Body of pancreas (tissue), 4 donors: ENCODE measurements around the gene C5AR2. TPM values are rescaled to one million over a fixed set of nuclear protein-coding genes. Genes with fewer than 3 reads are reported as not detected.
A peak's percentile ranks its signal among the peaks of the same experiment; 100 is the strongest.
"Not testable (repeated sequence)": the region's sequence is repeated elsewhere in the genome, so short reads cannot be mapped to it uniquely, and the experiment has no call there.

Source experiments
- ATAC-seq: fragments of 150-250 bp; one replicate; pipeline ENCODE4 v1.9.1; 2016
- DNase-seq, 4 donors: peaks; one replicate each; pipeline ENCODE4 v3.0.0-alpha.2; 2019
- H3K27ac ChIP-seq, 4 donors: fragments of 200-600 bp; sonication (generic); 1 replicate in 3 of 4; 2 replicates in 1 of 4; pipeline versions ENCODE4 v1.5.1 to v1.6.1; 2016 to 2019; ENCODE audit warnings: mild to moderate bottlenecking in 1 of 4, mixed read lengths in 1 of 4, moderate library complexity in 1 of 4
- H3K27me3 ChIP-seq, 2 donors: fragments of 200-600 bp; sonication (generic); one replicate each; pipeline ENCODE4 v1.6.0; 2016; ENCODE audit warnings: mild to moderate bottlenecking in 1 of 2
- H3K36me3 ChIP-seq, 2 donors: fragments of 200-600 bp; sonication (generic); replicated peaks in 1 of 2; 2 replicates each; pipeline ENCODE4 v1.5.1; 2016; ENCODE audit warnings: low read depth in 2 of 2; ENCODE audit not compliant: insufficient read depth in 1 of 2
- H3K4me1 ChIP-seq: fragments of 200-600 bp; sonication (generic); one replicate; pipeline ENCODE4 v1.6.0; 2016
- H3K4me3 ChIP-seq, 2 donors: fragments of 200-600 bp; sonication (generic); 1 replicate in 1 of 2; 2 replicates in 1 of 2; pipeline ENCODE4 v1.5.1; 2016 to 2019
- H3K9me3 ChIP-seq, 3 donors: fragments of 200-600 bp; sonication (generic); 1 replicate in 2 of 3; 2 replicates in 1 of 3; pipeline ENCODE4 v1.5.1; 2016
- POLR2A ChIP-seq, 3 donors: fragments of 450-650 bp; IDR thresholded peaks; one replicate each; pipeline ENCODE4 v1.6.1; 2016; ENCODE audit warnings: antibody characterized with exemption in 3 of 3, mild to moderate bottlenecking in 2 of 3
- WGBS, 2 donors: methylation state at CpG; one replicate each; pipeline ENCODE4 v1.1.5; 2017; 5-methylcytosine and 5-hydroxymethylcytosine counted together
- intact Hi-C: fragments of 100-400 bp; cut with DNase I; formaldehyde crosslinking; loops from one replicate; pipeline ENCODE4 v1.15.1; 2023
- total RNA-seq, 2 donors: library from RNA; depleted of rRNA; stranded (reverse); fragments of >200 nt; gene quantifications; one replicate each; pipeline ENCODE4 v1.1.0, GENCODE V29; 2016
- TF ChIP-seq, protein P1 (sequence below), 7 experiments: fragments of 450-650 bp in 4 of 7; fragments of 200-600 bp in 3 of 7; sonication (generic) in 3 of 7; IDR thresholded peaks; one replicate each; pipeline ENCODE4 v1.5.1; 2016 to 2019; ENCODE audit warnings: antibody characterized with exemption in 7 of 7

C5AR2 gene
- total RNA-seq, result under 1 TPM in 1 of 2 donors, not detected in 1; 0.52 TPM

DNA sequence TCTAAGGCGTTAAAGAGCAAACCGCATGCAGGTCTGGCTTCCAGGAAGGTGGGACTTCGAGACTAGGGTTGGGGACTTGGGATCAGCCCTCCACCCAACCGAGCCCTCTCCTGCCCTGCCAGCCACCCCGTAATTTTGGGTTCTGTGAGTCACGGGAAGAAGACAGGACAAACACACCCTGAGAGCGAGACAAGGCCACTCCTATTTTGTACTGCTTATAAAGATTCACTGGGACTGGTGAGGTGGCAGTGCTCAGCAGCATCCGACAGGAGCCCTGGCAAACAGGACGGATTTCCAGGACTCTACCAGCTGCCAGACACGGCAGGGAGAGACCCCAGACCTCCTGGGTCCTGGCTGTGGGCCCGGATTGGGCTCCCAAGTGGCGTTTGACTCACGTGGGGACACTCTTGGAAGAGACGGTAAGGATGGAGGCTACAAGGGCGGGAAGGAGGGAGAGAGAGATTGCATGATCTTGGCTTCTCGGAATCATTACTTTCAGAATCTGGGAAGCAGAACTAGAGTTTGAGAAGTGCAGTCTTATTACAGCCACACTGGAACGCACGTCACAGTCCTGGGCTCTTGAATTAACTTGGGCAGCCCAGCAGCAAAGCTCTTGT is at the start of gene C5AR2:
C5AR2 (plus strand) TSS at position 245 of the 617 bp plus-strand sequence. CDS start 8,625 bp downstream, outside the sequence.
- peak within 1 kb of the TSS in 1 of 4 donors; percentile 75 for H3K27ac ChIP-seq
- no peaks in the 10 kb centered on the region for H3K9me3 ChIP-seq
- TF ChIP-seq POLR2A (IDR thresholded peaks at IDR 0.05), result no peak
- TF ChIP-seq, protein P1, sequence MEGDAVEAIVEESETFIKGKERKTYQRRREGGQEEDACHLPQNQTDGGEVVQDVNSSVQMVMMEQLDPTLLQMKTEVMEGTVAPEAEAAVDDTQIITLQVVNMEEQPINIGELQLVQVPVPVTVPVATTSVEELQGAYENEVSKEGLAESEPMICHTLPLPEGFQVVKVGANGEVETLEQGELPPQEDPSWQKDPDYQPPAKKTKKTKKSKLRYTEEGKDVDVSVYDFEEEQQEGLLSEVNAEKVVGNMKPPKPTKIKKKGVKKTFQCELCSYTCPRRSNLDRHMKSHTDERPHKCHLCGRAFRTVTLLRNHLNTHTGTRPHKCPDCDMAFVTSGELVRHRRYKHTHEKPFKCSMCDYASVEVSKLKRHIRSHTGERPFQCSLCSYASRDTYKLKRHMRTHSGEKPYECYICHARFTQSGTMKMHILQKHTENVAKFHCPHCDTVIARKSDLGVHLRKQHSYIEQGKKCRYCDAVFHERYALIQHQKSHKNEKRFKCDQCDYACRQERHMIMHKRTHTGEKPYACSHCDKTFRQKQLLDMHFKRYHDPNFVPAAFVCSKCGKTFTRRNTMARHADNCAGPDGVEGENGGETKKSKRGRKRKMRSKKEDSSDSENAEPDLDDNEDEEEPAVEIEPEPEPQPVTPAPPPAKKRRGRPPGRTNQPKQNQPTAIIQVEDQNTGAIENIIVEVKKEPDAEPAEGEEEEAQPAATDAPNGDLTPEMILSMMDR (IDR thresholded peaks at IDR 0.05), result no peak
- intact Hi-C loops, result no loop called here
- H3K4me3 ChIP-seq, result no peak within 1 kb of the TSS
- peak in 1 of 4 donors; percentile 47 for DNase-seq
- no peaks in the 10 kb centered on the region for H3K36me3 ChIP-seq
- WGBS, 2 donors, result 34 to 42% methylated on average over 16 to 18 of the region's 18 CpGs
- no peaks in the 10 kb centered on the region for H3K27me3 ChIP-seq
- ATAC-seq, result no peak
- H3K4me1 ChIP-seq, result no peaks in the 10 kb centered on the region

DNA sequence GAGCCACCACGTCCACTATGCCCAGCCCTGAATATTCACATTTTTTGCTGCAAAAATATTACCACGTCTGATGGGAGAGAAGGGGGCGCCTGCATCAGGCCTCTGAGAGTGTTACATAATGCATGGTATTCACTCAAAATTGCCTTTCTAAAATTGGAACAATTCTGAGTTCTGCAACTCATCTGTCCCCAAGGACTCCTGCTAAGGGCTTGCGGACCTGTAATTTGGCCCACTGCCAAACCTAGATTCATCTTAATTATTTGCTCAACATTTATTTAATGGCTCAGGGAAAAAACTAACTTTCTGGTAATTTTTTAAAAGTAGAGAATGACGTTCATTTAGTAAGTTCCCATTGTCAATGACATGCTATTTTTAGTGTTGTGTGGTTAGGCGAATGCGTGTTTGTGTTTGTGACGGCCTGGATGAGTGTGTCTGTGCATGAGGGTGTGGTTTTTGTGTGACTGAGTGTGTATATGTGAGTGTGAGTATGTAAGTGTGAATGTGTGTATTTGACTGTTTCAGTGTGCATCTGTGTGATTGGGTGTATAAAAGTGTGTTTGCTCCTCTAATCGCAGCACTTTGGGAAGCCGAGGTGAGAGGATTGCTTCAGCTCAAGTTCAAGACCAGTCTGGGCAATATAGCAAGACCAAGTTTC is 48.4 kb upstream of the C5AR2 start:
- TF ChIP-seq POLR2A (IDR thresholded peaks at IDR 0.05), result no peak
- TF ChIP-seq, protein P1 (IDR thresholded peaks at IDR 0.05), result no peak
- WGBS, 2 donors, result 61 to 71% methylated on average over 10 of the region's 10 CpGs

DNA sequence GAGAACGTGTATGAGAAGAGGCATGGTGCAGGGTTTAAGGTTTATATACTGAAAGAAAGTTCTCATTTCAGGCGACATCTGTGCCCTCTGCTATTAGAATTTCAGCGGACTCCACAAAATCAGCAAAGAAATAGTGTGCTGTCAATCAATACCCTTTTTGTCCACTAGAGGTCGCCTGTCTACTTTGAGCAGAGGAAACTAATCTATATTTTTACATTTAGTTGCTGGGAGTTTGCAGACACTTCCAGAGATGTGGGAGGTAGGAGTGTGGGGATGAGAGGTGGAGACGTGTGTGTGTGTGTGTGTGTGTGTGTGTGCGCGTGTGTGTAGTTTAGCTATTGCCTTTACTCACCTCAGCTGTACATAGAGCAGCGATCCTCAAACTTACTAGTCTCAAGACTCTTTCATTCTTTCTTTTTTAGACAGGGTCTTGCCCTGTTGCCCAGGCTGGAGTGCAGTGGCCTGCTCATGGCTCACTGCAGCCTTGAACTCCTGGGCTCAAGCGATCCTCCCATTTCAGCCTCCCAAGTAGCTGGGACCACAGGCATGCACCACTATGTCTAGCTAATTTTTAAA is 47.6 kb upstream of the C5AR2 start:
- intact Hi-C loops, result no loop called here

More for the DNA sequence above, 48.4 kb upstream of the C5AR2 start:
- intact Hi-C loops, result no loop called here
- no peak for ATAC-seq
- Histone ChIP-seq H3K27ac (no peak overlapping the region), H3K9me3 (no peaks in the 10 kb centered on the region), H3K36me3 (no peaks in the 10 kb centered on the region), H3K27me3 (no peaks in the 10 kb centered on the region), H3K4me1 (no peaks in the 10 kb centered on the region), H3K4me3 (no peak overlapping the region)
- no peak for DNase-seq

DNA sequence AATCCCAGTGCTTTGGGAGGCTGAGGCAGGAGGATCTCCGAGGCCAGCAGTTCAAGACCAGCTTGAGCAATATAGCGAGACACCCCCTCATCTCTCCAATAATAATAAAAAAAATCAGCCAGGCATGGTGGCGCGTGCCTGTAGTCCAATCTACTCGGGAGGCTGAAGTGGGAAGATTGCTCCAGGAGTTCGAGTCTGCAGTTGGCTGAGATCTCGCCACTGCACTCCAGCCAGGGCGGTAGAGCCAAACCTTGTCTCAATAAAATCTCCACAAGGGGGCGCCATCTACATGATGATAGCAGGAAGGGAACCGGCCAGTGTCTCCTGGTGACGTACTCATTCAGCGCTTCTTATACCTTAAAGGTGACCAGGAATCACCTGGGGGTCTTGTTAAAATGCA is 35.9 kb upstream of the C5AR2 start:
- no peaks in the 10 kb centered on the region for H3K36me3 ChIP-seq
- TF ChIP-seq, protein P1 (IDR thresholded peaks at IDR 0.05), result peak; percentile 49 to 78 (median 72)
- TF ChIP-seq POLR2A (IDR thresholded peaks at IDR 0.05), result no peak
- DNase-seq (peak; percentile 78 to 88 (median 82)), ATAC-seq (peak; percentile 87)
- no peak overlapping the region for H3K4me3 ChIP-seq
- no peaks in the 10 kb centered on the region for H3K27me3 ChIP-seq
- 25 to 45% methylated on average over 6 to 12 of the region's 12 CpGs for WGBS, 2 donors
- no peaks in the 10 kb centered on the region for H3K9me3 ChIP-seq
- H3K4me1 ChIP-seq, result no peaks in the 10 kb centered on the region
- intact Hi-C loops, result loop anchor here (10.0 kb wide), 1 partner anchor 89 kb away; no protein-coding TSS in a partner anchor
- no peak overlapping the region for H3K27ac ChIP-seq

More for the DNA sequence above, 47.6 kb upstream of the C5AR2 start:
- Histone ChIP-seq H3K4me1 (peaks cover 3% of the 10 kb centered on the region), H3K27me3 (no peaks in the 10 kb centered on the region), H3K36me3 (no peaks in the 10 kb centered on the region), H3K9me3 (no peaks in the 10 kb centered on the region), H3K4me3 (no peak overlapping the region), H3K27ac (no peak overlapping the region)
- TF ChIP-seq, protein P1 (IDR thresholded peaks at IDR 0.05), result peak; percentile 61 to 91 (median 88)
- TF ChIP-seq POLR2A (IDR thresholded peaks at IDR 0.05), result no peak
- peak; percentile 62 for ATAC-seq
- peak in 2 of 4 donors; percentile 25 to 58 for DNase-seq
- WGBS, 2 donors, result 30 to 41% methylated on average over 7 to 9 of the region's 9 CpGs

DNA sequence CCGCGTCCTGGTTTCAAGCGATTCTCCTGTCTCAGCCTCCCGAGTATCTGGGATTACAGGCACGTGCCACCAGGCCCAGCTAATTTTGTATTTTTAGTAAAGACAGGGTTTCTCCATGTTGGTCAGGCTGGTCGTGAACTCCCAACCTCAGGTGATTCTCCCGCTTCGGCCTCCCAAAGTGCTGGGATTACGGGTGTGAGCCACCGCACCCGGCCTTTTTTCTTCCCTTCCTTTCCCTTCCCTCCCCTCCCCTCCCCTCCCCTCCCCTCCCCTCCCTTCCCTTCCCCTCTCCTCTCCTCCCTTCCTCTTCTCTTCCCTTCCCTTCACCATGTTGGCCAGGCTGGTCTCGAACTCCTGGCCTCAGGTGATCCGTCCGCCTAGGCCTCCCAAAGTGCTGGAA is 31.1 kb upstream of the C5AR2 start:
- H3K27me3 ChIP-seq, ATAC-seq, H3K36me3 ChIP-seq, H3K4me3 ChIP-seq, intact Hi-C loops, DNase-seq, H3K27ac ChIP-seq, H3K9me3 ChIP-seq, H3K4me1 ChIP-seq: not testable (repeated sequence)
- WGBS, 2 donors, result 92 to 97% methylated on average over 14 of the region's 14 CpGs
